ENCODE results near the gene FAM43A.

Gene FAM43A

GRCh38 chr3:194685065-194685717 is 492 bp upstream of the FAM43A start:
- Mint-ChIP-seq H3K27me3 (no peaks in the 10 kb centered on the region), H3K27ac (peak overlapping the region; percentile 95), H3K36me3 (peaks cover 4% of the 10 kb centered on the region), H3K4me3 (peak overlapping the region; percentile 97), H3K9me3 (no peaks in the 10 kb centered on the region), H3K4me1 (peaks cover 34% of the 10 kb centered on the region)
- ATAC-seq (ENCODE audit: low read depth) (peak; percentile 6), DNase-seq (ENCODE audit: low spot score in 2 of 2) (no peak)

- peak in 1 of 2 donors; percentile 16 for DNase-seq (ENCODE audit: low spot score in 2 of 2)
- Mint-ChIP-seq H3K9me3 (no peaks in the 10 kb centered on the region), H3K27ac (peak overlapping the region; percentile 95), H3K4me3 (peak overlapping the region; percentile 97), H3K27me3 (no peaks in the 10 kb centered on the region), H3K4me1 (peaks cover 44% of the 10 kb centered on the region), H3K36me3 (peaks cover 4% of the 10 kb centered on the region)
- ATAC-seq (ENCODE audit: low read depth), result no peak
These were observed 732 bp downstream of the FAM43A start for GRCh38 chr3:194686414-194686815.

GRCh38 chr3:194686816-194687637 is 1.3 kb downstream of the FAM43A start:
- H3K27me3 Mint-ChIP-seq, result no peaks in the 10 kb centered on the region
- H3K36me3 Mint-ChIP-seq, result peaks cover 4% of the 10 kb centered on the region
- ATAC-seq (ENCODE audit: low read depth), result no peak
- DNase-seq (ENCODE audit: low spot score in 2 of 2), result peak; percentile 50 to 72
- H3K4me1 Mint-ChIP-seq, result peaks cover 50% of the 10 kb centered on the region
- no peaks in the 10 kb centered on the region for H3K9me3 Mint-ChIP-seq
- peak overlapping the region; percentile 95 for H3K27ac Mint-ChIP-seq
- H3K4me3 Mint-ChIP-seq, result peak overlapping the region; percentile 97

GRCh38 chr3:194687638-194688199 is 2.0 kb downstream of the FAM43A start:
- H3K4me3 Mint-ChIP-seq, result peak overlapping the region; percentile 97
- peaks cover 4% of the 10 kb centered on the region for H3K36me3 Mint-ChIP-seq
- no peaks in the 10 kb centered on the region for H3K9me3 Mint-ChIP-seq
- ATAC-seq (ENCODE audit: low read depth) (peak; percentile 51), DNase-seq (ENCODE audit: low spot score in 2 of 2) (peak in 1 of 2 donors; percentile 76)
- no peaks in the 10 kb centered on the region for H3K27me3 Mint-ChIP-seq
- H3K27ac Mint-ChIP-seq, result peak overlapping the region; percentile 95
- H3K4me1 Mint-ChIP-seq, result peaks cover 50% of the 10 kb centered on the region

GRCh38 chr3:194688200-194688740 is 2.6 kb downstream of the FAM43A start:
- Mint-ChIP-seq H3K27ac (peak overlapping the region; percentile 86), H3K4me3 (peak overlapping the region; percentile 97), H3K36me3 (peaks cover 4% of the 10 kb centered on the region), H3K9me3 (no peaks in the 10 kb centered on the region), H3K4me1 (peaks cover 52% of the 10 kb centered on the region), H3K27me3 (no peaks in the 10 kb centered on the region)
- ATAC-seq (ENCODE audit: low read depth) (peak; percentile 36), DNase-seq (ENCODE audit: low spot score in 2 of 2) (peak in 1 of 2 donors; percentile 37)

- H3K4me1 Mint-ChIP-seq, result peaks cover 53% of the 10 kb centered on the region
- no peak for ATAC-seq (ENCODE audit: low read depth)
- H3K9me3 Mint-ChIP-seq, result no peaks in the 10 kb centered on the region
- peak overlapping the region; percentile 86 for H3K27ac Mint-ChIP-seq
- peaks cover 4% of the 10 kb centered on the region for H3K36me3 Mint-ChIP-seq
- H3K4me3 Mint-ChIP-seq, result peak overlapping the region; percentile 97
- no peaks in the 10 kb centered on the region for H3K27me3 Mint-ChIP-seq
- no peak for DNase-seq (ENCODE audit: low spot score in 2 of 2)
These were observed 3.3 kb downstream of the FAM43A start for GRCh38 chr3:194688946-194689345.

- H3K27ac Mint-ChIP-seq, result peak overlapping the region; percentile 86
- no peaks in the 10 kb centered on the region for H3K9me3 Mint-ChIP-seq
- peak overlapping the region; percentile 97 for H3K4me3 Mint-ChIP-seq
- no peak for DNase-seq (ENCODE audit: low spot score in 2 of 2)
- H3K27me3 Mint-ChIP-seq, result no peaks in the 10 kb centered on the region
- H3K36me3 Mint-ChIP-seq, result peaks cover 5% of the 10 kb centered on the region
- no peak for ATAC-seq (ENCODE audit: low read depth)
- peaks cover 56% of the 10 kb centered on the region for H3K4me1 Mint-ChIP-seq
These were observed 3.8 kb downstream of the FAM43A start for GRCh38 chr3:194689493-194689944.

GRCh38 chr3:194690501-194691372 is 5.1 kb downstream of the FAM43A start:
- no peaks in the 10 kb centered on the region for H3K9me3 Mint-ChIP-seq
- peak overlapping the region; percentile 69 for H3K4me3 Mint-ChIP-seq
- no peaks in the 10 kb centered on the region for H3K27me3 Mint-ChIP-seq
- peak overlapping the region; percentile 91 for H3K27ac Mint-ChIP-seq
- no peak for DNase-seq (ENCODE audit: low spot score in 2 of 2)
- peaks cover 49% of the 10 kb centered on the region for H3K4me1 Mint-ChIP-seq
- no peak for ATAC-seq (ENCODE audit: low read depth)
- peaks cover 5% of the 10 kb centered on the region for H3K36me3 Mint-ChIP-seq

- Mint-ChIP-seq H3K27ac (peak overlapping the region; percentile 91), H3K27me3 (no peaks in the 10 kb centered on the region), H3K4me1 (peaks cover 55% of the 10 kb centered on the region), H3K36me3 (peaks cover 5% of the 10 kb centered on the region), H3K9me3 (no peaks in the 10 kb centered on the region), H3K4me3 (peak overlapping the region; percentile 69)
- ATAC-seq (ENCODE audit: low read depth) (peak; percentile 74), DNase-seq (ENCODE audit: low spot score in 2 of 2) (peak; percentile 52 to 65)
These were observed 6.0 kb downstream of the FAM43A start for GRCh38 chr3:194691481-194692283.

GRCh38 chr3:194696702-194697101 is 11.0 kb downstream of the FAM43A start:
- Mint-ChIP-seq H3K27ac (no peak overlapping the region), H3K4me1 (peaks cover 25% of the 10 kb centered on the region), H3K4me3 (no peak overlapping the region), H3K36me3 (peaks cover 2% of the 10 kb centered on the region), H3K27me3 (no peaks in the 10 kb centered on the region), H3K9me3 (no peaks in the 10 kb centered on the region)
- DNase-seq (ENCODE audit: low spot score in 2 of 2) (no peak), ATAC-seq (ENCODE audit: low read depth) (no peak)

GRCh38 chr3:194702545-194702944 is 16.9 kb downstream of the FAM43A start:
- no peak for ATAC-seq (ENCODE audit: low read depth)
- no peak for DNase-seq (ENCODE audit: low spot score in 2 of 2)
- no peak overlapping the region for H3K4me3 Mint-ChIP-seq
- no peaks in the 10 kb centered on the region for H3K36me3 Mint-ChIP-seq
- H3K4me1 Mint-ChIP-seq, result no peaks in the 10 kb centered on the region
- H3K9me3 Mint-ChIP-seq, result no peaks in the 10 kb centered on the region
- no peaks in the 10 kb centered on the region for H3K27me3 Mint-ChIP-seq
- no peak overlapping the region for H3K27ac Mint-ChIP-seq

- H3K36me3 Mint-ChIP-seq, result no peaks in the 10 kb centered on the region
- no peak overlapping the region for H3K4me3 Mint-ChIP-seq
- peaks cover 3% of the 10 kb centered on the region for H3K9me3 Mint-ChIP-seq
- H3K27ac Mint-ChIP-seq, result no peak overlapping the region
- no peak for ATAC-seq (ENCODE audit: low read depth)
- no peak for DNase-seq (ENCODE audit: low spot score in 2 of 2)
- H3K27me3 Mint-ChIP-seq, result no peaks in the 10 kb centered on the region
- H3K4me1 Mint-ChIP-seq, result no peaks in the 10 kb centered on the region
These were observed 19.5 kb downstream of the FAM43A start for GRCh38 chr3:194705227-194705626.

- Mint-ChIP-seq H3K36me3 (no peaks in the 10 kb centered on the region), H3K27me3 (no peaks in the 10 kb centered on the region), H3K27ac (no peak overlapping the region), H3K9me3 (peaks cover 3% of the 10 kb centered on the region), H3K4me1 (no peaks in the 10 kb centered on the region), H3K4me3 (no peak overlapping the region)
- ATAC-seq (ENCODE audit: low read depth) (no peak), DNase-seq (ENCODE audit: low spot score in 2 of 2) (no peak)
These were observed 20.1 kb downstream of the FAM43A start for GRCh38 chr3:194705761-194706160.
